Erythroblast (primary cell): ENCODE results near the gene PRICKLE4.

Source experiments
- DNase-seq, 2 experiments: peaks; one replicate each; lab custom pipeline; 2025; lab: John Stamatoyannopoulos, UW
- GATA1 ChIP-seq: IDR thresholded peaks from 2 replicates; pipeline ENCODE4 v1.6.1; 2011; ENCODE audit warnings: low read depth, mild to moderate bottlenecking, control low read depth, low read length, moderate library complexity
- POLR2A ChIP-seq: IDR thresholded peaks from 2 replicates; pipeline ENCODE4 v1.6.1; 2011; ENCODE audit warnings: mild to moderate bottlenecking, low read length

Gene PRICKLE4, protein sequence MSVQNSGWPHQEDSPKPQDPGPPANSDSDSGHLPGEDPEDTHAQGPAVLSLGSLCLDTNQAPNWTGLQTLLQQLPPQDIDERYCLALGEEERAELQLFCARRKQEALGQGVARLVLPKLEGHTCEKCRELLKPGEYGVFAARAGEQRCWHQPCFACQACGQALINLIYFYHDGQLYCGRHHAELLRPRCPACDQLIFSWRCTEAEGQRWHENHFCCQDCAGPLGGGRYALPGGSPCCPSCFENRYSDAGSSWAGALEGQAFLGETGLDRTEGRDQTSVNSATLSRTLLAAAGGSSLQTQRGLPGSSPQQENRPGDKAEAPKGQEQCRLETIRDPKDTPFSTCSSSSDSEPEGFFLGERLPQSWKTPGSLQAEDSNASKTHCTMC

DNA sequence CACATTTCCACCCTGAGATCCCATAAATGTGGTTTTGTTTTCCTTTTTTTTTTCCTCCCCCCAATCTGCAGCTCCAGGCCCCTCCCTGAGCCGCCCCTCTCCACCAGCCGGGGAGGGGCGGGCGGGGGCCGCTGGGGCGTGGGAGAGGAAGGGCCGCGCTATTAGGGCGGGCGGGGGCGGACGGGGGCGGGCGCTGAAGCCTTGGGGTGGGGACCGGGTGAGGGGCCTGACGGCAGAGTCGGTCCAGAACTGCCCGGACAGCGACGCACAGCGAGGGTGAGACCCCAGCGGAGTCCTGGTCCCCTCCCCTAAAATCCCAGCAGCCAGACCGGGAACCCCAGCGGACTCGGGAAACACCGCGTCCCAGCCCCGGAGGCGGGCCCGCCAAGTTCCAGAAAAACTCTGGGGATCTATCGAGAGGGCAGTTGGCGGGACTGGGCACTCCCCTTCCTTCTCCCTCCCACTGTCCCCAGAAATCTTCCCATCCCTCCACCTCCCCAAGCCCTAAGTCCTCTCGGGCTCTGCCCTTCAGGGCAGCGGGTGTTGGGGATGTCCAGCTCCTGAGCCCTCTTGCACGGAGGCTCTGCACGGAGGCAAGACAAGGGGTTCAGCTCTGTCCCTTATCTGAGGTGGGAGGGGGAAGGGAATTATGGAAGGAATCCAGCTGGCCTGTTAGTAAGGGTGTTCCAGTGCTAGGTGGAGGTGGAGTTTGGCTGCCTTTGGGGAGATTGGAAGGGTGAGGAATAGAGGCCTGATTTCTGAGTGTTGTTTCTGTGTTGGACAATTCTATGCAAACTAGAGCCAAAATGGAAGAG lies at the start of gene PRICKLE4:
PRICKLE4 (plus strand) TSS at position 232 of the 815 bp plus-strand sequence. CDS start 2,692 bp downstream, outside the sequence.
- TF ChIP-seq POLR2A (no peak), GATA1 (no peak)
- DNase-seq: peak; percentile 56 to 60

DNA sequence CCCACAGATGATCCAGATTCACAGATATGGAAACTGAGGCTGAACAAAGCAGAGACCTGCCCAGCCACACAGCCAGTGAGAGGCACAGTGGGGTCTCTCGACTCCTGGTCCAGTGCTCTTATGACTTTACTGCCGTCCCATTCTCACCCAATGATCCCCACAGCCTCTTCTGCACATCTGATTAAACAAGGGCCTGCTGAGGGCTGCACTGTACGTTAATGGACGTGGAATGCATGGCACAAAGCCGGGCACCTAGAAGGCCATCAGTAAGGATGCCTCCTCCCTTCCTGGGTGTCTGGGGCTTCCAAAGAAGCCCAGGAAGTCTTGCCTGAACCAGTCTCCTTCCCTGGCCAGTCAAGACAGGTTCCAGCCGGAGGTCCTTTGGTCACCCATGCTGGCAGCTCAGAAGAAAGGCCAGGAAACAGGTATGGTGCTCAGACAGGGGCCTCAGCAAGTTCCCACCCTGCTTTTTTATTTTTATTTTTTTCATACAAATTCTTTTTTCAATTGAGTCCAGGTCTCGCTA lies 49.0 kb upstream of the PRICKLE4 start:
- DNase-seq: no peak
- TF ChIP-seq GATA1 (no peak), POLR2A (no peak)

GRCh38 chr6:41732149-41732548 lies 48.4 kb upstream of the PRICKLE4 start:
- no peak for TF ChIP-seq GATA1
- TF ChIP-seq POLR2A: no peak
- no peak for DNase-seq

DNA sequence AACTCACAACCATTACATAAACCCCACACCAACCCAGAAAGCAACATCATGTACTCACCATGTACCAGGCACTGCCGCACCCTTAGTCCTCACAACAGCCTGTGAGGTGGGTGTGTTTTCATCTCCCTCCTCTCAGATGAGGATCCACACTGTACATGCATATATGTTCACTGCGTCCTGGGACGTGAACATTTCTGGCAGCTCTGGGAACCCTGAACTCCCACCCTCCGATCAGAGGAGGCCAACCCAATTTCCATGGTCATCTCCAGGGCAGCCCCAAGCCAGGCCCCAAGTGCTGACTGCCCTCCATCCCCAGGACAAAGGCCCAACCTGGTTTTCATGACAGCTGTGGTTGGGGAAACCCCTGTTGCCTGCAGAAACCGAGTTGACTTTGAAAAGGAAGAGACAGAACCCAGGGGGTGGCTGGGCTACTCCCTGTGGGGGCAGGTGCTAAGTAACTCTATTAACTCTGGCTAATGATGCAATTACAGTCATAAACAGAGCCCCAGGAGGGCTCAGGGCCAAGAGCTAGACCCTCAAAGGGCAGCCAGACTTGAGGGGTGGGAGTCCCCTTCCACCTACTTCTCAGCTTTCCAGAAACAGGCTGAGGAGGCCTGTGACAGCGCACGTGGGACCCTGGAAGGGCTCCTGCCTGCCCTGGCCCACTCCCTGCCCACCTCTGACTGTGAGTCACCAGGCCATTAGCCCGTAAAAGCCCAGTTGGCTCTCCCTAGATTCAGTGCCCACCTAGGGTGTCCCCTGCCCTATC lies 47.8 kb upstream of the PRICKLE4 start:
- TF ChIP-seq POLR2A (no peak), GATA1 (no peak)
- DNase-seq: no peak

DNA sequence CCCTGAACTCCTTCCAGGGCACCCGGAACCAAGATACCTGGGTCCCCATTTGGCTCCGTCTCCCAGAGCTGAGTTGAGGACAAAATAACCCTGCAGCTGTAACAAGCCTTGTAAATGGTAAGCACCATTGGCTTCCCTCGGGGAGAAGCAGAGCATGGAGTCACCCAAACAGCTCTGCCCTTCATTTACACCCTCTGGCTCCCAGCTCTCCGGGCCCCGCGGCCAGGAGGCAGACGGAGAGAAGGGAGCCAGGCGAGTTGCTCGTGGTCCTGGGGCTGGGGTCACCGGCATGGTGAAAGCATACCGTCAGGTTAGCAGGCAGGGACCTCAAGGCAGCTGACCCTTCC lies 47.2 kb upstream of the PRICKLE4 start:
- DNase-seq: no peak
- TF ChIP-seq GATA1: no peak
- TF ChIP-seq POLR2A: no peak

GRCh38 chr6:41733707-41734665 lies 46.6 kb upstream of the PRICKLE4 start:
- TF ChIP-seq POLR2A (no peak), GATA1 (no peak)
- peak; percentile 44 to 56 for DNase-seq

DNA sequence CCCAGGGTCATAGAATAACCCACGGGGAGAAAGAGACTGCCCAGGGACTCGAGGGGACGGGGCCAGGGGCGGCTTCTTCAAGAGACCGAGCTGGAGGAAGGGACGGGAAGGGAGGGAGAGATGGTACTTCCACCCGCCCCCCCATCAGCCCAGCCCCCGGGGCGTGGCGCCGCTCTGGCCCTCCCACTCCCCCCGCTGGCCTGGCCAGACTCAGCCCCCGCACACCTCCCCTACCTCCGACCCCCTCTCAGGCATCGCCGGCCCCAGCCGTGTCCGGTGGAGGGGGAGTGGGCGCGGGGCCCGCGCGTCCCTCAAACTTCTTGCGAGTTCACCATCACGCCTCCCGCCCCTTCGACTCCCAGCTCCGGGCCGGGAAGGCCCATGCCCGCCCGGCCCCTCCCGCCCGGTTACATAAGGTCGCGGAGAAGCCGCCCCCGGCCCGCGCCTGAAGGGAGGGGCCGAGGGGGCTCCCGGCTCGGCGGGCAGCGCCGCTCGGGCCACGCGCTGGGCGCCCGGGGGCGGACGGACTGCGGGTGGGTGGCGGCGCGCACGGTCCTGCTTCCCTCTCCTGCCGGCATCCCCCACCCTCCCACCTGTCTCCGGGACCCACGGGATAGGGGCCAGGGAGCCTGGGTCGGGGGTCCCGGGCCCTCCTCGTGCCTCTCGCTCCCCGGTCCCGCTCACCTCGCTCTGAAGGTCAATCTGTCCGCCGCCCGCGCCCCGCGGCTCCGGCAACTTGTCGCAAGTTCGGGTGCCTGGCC lies 45.7 kb upstream of the PRICKLE4 start:
- peak; percentile 34 to 54 for DNase-seq
- TF ChIP-seq POLR2A (no peak), GATA1 (no peak)

GRCh38 chr6:41735427-41736185 lies 45.0 kb upstream of the PRICKLE4 start, which contains the start of gene TFEB:
Gene TFEB (minus strand): TSS chr6:41735608. CDS start chr6:41691213, 44,395 bp downstream.
- DNase-seq: peak; percentile 90 to 95
- no peak for TF ChIP-seq GATA1
- TF ChIP-seq POLR2A: no peak

GRCh38 chr6:41736186-41736733 lies 44.3 kb upstream of the PRICKLE4 start:
- DNase-seq: no peak
- TF ChIP-seq POLR2A (no peak), GATA1 (no peak)

GRCh38 chr6:41736800-41737555 lies 43.6 kb upstream of the PRICKLE4 start:
- DNase-seq: no peak
- TF ChIP-seq GATA1 (no peak), POLR2A (no peak)
